ENCODE data around the gene OR8J1.

- TF ChIP-seq REST (IDR thresholded peaks at IDR 0.05; ENCODE audit: insufficient read depth in 1 of 2, low read depth in 2 of 2, low read length in 1 of 2) (no peak), CTCF (IDR thresholded peaks at IDR 0.05) (no peak), POLR2AphosphoS5 (IDR thresholded peaks at IDR 0.05; ENCODE audit: low read depth, low read length) (no peak), TCF7L2 (IDR thresholded peaks at IDR 0.05; ENCODE audit: low read depth, low read length) (no peak)
Observed at GRCh38 chr11:56404393-56404792, 50.3 kb downstream of the OR8J1 start.

Data from Panc1 (cell line).